ENCODE results near the gene CBR1.
"Not testable (repeated sequence)": the region's sequence is repeated elsewhere in the genome, so short reads cannot be mapped to it uniquely, and the experiment has no call there.

CBR1 gene

DNA sequence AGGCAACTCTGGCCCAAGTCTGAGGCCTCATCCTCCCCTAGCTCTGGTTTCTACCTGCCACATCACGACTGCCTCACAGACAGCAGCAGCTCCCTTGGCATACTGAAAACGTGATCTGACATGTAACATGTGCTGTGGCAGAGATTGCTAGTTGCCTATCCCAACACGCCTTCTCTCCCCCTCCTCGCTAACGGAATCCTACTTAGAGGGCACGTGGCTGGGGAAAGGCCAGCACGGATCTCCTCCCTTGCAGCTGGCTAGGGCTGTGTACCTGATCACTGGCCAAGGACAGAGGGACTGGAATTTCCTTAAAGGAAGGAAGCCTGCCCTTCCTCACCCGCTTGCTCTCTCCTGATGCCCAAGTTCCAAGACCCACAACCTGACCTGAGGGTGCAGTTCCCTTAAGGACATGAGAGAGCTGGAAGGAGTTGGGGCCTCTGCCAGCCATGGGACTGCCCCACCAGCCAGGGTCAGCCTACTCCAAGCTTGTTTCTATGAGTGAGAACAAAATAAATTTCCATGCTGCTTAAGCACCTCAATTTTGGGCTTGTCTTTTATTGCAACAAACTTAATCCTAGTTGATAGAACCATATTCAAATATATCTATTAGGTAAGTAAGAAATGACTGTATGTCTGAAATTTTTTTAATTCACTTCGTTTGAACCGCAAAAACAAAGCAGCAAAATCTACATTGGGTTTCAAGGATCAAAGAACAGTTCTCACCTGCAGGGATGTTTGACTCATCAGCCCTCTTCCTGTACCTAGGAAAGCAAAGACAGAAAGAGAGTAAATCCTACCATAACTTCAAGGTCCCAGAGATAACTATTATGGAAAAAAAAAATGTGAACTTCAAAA is 16.7 kb upstream of the CBR1 start:
- DNase-seq, result no peak

DNA sequence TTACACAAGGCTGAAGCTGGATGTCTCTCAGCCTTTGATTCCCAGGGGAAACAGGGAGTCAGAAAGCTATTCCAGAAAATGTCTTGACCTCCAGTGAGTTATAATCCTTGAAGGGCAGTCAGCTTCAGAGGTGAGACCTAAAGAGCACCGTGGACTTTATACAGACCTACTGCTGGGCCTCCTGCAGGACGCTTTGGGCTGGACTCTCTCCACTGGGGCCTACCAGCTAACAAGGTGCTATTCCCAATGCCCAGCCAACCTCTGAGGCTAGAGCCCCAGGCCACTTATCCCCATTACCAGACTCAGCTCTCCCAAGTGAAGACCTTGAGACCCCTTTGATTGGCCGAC is 16.1 kb upstream of the CBR1 start:
- no peak for DNase-seq

DNA sequence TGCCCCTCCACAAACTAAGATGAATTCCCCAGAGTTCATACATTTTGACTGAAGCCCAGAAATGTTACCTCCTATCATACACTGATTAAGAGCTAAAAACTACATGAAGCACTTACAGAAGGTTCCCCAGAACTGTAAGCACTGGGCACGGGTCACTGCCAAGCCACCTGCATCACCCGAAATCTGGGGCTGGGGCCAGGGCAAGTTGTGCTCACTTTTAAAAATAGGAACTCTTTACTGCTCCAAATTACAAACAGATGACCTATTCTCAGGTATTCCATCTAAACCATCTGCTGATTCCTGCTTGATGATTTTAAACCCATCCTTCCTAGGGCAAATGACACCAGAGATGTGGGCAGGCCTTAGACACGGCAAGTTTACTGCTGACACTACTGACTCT is 14.3 kb upstream of the CBR1 start:
- no peak for DNase-seq

DNA sequence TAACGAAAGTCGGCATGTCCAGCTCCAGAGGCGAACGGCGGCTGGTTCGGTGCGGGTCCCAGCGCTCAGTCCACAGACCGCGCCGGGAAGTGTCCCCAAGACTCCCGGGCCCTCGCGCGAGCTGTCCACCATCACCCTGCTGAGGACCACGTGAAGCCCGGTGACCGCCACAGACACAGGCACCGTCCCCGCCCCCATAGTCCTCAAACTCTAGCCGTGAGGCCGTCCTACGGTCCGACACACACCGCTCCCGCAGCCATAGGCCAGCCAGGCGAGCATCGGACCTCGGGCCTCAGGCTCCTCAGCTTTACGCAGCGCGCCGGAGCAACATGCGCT is 10.0 kb upstream of the CBR1 start:
- peak; percentile 39 to 40 for DNase-seq

DNA sequence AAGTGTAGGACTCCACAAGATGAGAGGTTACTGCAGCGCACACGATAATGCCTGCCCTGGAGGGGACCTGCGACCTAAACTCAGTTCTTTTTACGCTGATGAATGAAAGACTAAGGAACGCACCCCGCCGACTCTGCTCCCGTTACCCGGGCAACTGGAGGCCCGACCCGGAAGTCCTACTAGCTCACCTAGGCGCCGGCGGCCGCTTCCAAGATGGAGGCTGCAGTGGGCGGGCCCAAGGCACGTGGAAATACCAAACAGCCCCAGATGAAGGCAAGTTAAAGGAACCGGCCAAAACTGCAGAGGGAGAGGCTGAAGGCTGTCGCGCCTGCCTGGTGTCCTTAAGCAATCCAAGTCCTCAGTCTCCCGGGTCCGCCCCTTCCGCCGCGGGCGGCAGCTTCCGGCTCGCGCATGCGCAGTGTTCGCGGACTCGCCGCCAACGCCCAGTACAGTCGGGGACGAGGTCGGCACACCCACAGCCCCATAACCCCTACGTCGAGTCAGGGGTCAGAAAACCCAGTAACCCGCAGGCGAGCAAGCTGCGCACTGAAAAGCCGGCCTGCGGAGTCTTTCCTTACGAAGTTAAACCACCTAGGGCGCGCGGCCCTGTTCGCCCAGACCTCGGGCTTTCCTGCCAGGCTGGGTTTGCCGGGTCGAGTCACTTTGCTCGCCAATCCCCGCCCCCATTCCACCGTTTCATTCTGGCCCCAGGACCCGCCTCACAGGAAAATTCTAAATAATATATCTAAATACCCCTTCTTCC is 9.5 kb upstream of the CBR1 start, which contains the start of gene SETD4:
Gene SETD4, minus strand, starts transcription at position 368 of the 763 bp plus-strand sequence. CDS start 1,638 bp downstream, outside the sequence.
- peak; percentile 95 to 96 for DNase-seq

DNA sequence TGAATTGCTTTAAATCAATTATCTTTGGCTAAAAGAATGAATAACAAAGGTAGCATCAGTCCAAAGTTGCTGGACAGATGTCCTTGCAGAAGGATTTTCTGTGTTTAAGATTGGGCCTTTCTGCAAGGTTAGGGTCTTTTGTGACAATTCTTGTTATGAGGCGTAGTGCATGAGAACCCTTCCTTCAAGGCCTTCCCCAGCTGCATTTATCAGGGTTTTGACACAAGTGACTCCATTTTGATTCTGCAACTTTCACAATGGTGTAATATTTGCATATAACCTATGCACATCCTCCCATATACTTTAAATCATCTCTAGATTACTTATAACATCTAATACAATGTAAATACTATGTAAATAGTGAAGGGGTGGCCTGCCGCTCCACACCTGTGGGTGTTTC is 8.4 kb upstream of the CBR1 start:
- DNase-seq, result no peak

DNA sequence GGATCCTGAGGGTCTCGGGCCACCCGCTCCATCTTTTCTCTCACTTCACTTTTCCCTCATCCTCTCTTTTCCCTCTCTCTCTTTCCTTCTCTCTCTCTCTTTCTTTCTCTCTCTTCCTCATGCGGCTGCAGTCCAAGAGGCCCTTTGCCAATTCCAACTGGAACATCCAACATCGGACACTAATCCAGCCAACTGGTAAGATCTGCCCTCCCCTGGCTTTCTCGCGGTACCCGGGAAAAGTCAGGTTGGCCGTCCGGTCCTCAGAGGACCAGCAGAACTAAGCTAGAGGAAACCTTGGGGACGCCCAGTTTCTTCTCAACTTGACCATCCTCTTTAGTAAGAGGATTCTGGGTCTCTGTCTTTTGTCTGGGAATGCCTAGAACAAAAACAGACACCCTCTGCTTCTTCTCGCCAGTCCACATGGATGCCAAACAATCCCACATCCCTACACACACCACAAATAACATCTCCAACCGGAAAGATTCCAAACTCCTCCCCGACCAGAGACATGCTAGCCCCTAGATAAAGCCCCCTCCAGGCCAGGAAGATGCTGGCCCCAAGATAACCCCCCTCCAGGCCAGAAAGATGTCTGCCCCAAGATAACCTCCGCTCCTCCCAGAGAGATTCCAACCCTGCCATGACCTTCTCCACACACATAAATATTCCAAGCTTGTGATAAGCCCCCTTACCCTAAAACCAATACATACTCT is 6.3 kb upstream of the CBR1 start:
- DNase-seq, result no peak

DNA sequence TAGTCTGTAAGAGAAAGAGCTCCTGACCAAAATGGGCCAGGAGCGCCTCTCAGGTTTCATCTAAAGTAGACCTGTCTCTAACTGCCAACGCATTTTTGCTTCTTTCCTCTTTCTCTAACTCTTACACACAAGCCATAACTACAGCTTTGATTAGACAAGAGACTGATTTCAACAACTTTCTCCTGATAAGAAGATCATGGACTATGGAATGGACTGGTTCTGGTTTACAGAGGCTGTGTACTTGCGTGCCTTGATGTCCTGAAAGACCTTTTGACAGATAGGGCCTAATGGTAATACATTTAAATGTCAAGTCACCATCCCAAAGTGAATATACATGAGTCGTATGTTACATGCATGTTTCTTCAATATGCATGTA is 5.8 kb upstream of the CBR1 start:
- DNase-seq, result no peak

DNA sequence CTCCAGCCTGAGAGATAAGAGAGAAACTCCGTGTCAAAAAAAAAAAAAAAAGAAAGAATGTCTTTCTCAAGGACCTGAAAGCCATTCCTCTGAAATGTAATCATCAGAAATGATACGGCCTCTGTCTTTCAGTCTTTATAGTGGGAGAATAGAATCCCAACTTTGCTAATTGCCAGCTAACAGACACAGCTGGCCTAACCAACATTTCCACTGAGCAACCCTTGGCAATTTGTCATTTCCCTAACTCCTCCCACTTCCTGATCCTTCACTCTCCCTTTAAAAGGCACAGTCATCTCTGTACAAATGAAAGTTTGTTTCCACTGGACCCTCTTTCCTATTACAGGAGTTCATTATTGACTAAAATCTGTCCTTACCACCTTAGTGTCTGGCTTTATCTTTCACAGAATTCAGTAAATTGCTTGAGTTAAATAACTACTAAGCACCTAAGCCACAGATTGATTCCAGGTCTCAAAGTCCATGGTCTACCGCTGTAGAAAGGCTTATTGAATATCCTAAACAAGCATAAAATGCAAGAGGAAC is 4.3 kb upstream of the CBR1 start:
- DNase-seq, result no peak

DNA sequence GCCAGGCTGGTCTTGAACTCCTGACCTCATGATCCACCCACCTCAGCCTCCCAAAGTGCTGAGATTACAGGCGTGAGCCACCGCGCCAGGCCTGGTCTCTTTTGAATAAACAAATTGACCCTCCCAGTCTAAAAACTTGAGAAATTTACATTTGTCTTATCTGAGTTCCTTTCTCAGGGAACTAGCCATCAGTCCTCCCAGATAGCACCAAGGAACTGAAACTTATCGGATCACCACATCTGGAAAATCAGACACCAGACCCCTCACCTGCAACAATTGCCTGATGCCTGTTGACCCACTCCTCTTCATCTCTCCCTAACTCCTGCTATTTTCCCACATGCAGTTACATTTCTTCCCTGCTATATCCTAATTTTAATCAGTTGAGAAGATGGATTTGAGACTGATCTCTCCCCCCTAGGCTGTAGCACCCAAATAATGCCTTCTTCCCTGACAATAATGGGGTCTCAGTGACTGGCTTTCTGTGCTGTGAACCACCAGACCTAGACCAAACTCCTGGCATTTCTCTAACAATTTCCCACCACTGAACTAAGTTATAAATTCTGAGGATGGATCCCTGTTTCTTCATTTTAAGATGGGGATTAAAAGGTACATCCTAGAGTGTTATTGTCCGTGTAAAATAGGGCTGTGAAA is 951 bp upstream of the CBR1 start:
- DNase-seq, result no peak

DNA sequence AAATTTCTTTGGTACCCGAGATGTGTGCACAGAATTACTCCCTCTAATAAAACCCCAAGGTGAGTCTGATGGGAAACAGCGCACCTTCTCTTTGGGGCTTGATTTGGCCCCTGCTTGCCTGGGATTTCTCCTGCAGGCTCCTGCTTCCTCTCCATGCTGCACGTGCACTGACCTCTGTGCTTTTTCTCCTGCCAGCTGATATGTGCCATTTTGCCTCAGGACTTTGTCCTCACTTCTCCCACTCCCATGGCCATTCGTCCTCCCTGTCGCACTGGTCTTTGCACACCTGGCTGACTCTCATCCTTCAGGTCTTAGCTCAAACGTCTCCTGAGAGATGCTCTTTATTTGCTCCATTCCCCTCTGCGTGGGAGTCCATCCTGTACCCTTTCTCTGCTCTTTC is 1.2 kb downstream of the CBR1 start:
- no peak for DNase-seq

DNA sequence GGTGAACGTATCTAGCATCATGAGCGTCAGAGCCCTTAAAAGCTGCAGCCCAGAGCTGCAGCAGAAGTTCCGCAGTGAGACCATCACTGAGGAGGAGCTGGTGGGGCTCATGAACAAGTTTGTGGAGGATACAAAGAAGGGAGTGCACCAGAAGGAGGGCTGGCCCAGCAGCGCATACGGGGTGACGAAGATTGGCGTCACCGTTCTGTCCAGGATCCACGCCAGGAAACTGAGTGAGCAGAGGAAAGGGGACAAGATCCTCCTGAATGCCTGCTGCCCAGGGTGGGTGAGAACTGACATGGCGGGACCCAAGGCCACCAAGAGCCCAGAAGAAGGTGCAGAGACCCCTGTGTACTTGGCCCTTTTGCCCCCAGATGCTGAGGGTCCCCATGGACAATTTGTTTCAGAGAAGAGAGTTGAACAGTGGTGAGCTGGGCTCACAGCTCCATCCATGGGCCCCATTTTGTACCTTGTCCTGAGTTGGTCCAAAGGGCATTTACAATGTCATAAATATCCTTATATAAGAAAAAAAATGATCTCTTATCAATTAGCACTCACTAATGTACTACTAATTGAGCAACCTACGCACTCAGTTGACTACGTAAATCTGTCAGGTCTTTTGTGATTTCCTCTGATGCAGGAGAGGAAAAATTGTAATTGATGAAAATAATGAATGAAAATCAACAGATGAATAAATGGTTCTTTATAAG is 2.8 kb downstream of the CBR1 start:
- no peak for DNase-seq

DNA sequence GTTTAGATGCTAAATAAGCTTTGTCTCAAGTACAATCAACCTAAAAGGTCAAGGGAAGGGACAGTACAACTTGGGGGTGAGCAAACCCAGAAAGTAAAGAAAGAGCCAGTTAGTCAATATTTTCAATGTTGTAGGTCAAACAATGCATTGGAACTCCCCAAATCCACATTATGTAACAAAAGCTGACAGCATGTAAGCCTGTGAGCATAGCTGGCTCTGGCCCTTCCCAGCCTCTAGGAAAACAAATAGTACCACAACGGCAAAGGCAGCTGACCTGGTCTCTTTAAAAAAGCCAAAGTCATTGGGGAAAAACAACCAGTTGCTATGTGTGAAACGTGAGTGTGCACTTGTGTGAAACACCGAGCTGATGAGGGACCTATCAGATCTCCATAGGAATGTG is 3.4 kb downstream of the CBR1 start:
- DNase-seq, result no peak

DNA sequence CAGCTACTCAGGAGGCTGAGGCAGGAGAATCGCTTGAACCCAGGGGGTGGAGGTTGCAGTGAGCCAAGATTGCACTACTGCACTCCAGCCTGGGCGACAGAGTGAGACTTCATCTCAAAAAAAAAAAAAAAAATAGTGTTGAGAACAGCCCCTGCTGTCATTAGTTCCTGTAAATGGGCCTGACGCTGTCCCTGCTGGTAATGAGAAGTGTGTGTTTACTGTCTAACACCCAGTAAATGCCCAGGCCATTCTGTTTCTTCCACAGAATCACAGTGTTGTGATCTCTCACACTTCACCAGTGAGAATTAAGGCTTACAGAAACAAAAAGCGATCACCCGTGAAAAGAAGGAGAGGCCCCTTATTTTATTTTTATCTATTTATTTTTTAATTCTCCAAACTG is 4.1 kb downstream of the CBR1 start:
- not testable (repeated sequence) for DNase-seq

DNA sequence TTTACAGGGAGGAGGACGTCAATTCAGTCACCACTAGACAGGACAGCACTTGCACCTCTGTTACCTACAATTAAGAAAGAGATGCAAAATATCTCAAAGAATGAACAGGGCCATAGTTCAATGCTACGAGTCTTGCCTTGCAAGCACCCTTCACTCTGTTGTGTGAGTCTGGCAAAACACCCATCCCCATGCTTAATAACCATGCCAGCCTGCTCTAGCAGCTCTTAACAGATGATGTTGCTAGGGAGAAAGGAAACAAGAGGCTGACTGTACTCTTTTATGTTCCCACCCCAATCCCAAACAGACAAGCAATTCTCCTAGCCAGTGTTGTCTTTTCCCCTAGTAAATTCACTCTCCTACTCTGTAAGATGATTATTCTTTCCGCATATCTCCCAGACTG is 5.3 kb downstream of the CBR1 start:
- DNase-seq, result no peak

DNA sequence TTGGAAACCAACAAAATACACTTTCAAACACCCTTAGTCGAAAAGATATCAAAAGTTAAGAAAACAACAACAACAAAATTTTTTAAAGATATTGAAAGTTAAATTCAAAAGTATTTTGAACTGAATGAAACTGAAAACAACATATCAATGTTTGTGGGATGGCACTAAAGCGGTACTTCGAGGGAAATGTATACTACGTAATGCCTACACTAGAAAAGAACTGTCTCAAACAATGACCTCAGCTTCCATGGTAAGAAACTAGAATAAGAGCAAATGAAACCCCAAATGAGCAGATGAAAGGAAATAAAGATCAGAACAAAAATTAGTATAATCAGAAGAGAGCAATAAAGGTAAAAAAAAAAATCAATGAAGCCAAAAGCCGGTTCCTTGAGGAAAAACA is 6.1 kb downstream of the CBR1 start:
- no peak for DNase-seq

DNA sequence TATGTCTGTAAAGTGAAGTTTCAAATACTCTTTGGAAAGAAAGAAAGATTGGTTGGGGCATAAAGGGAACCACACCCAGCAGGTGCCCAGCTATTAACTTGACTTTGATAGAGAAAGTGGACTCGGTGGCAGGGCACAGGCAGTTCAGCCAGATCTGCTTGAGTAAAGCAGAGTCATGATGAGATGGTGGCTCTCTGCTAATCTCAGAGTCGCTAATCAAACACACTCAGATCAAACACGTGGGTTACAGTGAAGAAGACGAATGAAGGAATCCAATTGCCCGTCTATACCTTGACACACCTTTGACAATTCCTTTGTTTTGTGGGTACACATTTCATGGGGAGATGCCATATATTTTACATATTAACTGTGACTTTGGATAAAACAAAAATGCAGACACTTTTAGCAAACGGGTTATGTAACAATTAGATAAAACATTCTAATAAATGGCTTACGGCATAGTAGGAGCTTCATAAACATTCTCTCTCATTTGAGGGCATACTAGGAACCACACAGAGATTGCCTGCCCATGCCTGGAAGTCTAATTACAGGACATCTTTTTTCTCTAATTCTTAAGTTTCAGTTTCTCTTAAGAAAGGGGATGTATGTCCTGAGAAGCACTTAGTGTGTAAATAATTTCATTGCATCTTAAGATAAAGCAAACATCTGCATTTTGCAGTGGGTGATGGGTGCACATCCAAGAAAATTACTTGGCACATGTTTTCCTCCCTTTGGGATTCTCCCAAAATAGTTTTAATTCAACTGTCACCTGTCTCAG is 7.2 kb downstream of the CBR1 start:
- no peak for DNase-seq

DNA sequence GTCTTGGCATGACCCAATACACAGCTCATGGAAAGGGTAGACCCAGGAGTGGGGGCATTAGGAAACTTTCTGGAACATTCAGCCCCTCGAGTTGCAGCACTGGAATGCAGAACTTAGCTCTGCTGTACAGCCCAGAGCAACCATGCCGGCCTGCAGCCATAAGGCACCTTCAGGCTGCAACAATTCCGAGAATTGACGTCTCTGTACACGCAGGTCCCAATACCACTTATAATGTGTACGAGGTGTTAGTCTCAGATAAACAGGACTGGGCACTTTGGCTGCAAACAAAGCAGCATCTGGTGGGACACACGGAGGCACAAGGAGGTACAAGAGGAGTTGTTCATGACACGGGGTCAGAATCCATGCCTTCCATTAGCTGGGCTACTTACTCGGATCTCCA is 7.9 kb downstream of the CBR1 start:
- DNase-seq, result no peak

DNA sequence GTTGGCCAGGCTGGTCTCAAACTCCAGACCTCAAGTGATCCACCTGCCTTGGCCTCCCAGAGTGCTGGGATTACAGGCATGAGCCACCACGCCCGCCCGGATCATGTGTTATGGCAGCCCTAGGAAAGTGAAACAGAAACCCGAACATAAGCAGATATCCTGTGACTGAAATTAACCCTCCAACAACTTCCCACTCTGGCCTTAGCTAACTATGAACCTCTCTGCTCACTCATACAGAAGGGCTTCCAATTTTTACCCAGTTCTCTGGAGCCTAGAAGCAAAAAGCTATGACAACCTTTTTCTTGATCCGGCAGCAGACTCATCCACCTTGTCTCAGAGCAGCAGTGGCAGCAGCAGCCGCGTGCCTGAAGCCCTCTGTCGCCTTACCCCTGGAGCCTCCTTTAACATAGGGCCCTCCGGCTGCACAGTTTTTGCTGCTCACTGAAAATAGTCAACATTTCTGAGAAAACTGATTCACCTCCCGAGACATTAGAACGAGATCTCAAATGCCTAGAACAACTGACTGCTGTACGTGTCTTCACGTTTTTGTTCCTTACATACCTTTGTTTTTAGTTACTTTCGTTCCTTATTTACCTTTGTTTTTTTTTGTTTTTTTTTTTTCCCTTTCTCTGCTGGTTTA is 9.3 kb downstream of the CBR1 start:
- DNase-seq, result peak; percentile 49 to 50

DNA sequence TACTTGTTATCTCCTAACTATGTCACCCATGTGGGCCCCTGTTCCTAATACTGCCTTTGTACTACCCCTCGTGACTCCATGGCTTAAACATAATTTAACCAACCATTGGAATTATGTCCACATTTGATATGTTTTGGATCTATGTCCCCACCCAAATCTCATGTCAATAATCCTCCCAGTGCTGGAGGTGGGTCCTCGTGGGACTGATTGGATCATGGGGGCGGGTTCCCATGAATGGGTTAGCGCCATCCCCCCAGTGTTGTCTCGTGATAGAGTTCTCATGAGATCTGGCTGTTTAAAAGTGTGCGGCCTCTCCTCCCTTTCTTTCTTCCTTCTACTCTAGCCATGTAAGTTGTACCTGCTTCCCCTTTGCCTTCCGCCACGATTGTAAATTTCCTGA is 9.8 kb downstream of the CBR1 start:
- DNase-seq, result no peak

DNA sequence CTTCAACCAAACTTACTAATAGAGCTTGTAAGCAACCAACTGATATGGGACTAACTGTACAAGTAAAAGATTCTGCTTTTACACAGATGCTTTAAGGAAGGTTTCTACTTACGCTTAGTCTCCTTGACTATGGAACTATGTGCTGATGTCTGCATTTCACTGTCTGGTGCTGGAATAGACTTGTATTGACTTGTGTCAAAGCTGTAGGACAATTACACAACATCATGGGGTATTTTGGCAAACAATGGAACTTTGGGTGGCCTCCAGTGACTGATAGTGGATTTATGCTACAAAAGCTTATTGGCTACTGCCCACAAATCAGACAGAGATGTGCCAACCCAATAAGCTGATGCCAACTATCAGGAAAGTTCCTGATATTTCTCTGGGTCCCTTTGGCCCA is 10.6 kb downstream of the CBR1 start:
- DNase-seq, result no peak

All from stimulated activated CD4-positive, alpha-beta T cell treated with anti-CD3 and anti-CD28 coated beads, Interleukin-2, amount 100 ng/mL, for 24 hours (primary cell).